ENCODE results near the gene SASH1.
"Not testable (repeated sequence)": the region's sequence is repeated elsewhere in the genome, so short reads cannot be mapped to it uniquely, and the experiment has no call there.

Gene SASH1

DNA sequence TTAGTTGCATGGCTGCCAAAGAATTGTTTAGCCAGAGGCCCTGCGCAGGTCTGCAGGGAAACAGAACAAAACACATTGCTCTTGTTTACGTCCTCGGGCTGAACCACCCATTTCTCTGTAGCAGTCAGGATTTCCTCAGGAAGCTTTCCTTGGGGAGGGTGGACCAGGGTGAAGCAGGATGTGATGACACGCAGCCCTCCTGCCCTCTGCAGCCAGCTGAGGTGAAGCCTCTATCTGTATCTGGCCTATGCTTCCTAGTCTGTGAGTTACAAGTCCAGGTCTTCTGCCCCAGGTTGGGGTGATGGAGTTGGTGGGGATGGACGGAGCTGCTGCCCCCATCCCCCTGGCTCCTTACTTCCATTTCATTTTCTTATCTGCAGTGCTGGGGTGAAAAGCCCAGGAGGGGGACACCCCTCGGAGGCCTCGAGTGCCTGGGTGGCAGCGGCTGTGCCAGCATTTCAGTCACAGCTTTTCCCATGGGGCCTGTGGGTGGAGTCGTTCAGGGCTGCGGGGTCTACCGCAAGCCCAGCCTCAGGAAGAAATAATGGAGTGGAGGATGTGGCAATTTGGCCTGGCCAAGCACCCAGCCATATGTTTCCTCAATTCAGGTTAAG, 24.9 kb downstream of the SASH1 start:
- TF ChIP-seq POLR2A (IDR thresholded peaks at IDR 0.05; ENCODE audit: low read length) (no peak), GATA1 (IDR thresholded peaks at IDR 0.05; ENCODE audit: low read depth, low read length) (no peak)
- no peak for DNase-seq

DNA sequence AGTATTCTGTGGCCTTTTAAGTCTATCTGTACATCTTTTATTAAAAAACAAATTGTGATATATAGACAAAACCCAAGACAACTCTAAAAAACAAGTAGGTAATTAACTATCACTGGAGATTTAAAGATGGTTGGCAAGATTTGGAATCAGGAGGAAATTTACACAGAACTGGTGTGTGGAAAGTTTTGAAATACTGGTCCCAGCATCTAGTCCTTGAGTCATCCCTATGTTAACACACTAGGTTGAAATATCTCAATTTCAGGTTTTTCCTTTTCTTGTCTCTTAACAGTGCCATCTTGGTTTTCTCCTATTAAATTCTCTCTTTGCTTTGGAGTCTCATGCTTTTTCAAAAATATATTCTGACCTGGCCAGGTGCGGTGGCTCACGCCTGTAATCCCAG, 27.5 kb downstream of the SASH1 start:
- DNase-seq: no peak

DNA sequence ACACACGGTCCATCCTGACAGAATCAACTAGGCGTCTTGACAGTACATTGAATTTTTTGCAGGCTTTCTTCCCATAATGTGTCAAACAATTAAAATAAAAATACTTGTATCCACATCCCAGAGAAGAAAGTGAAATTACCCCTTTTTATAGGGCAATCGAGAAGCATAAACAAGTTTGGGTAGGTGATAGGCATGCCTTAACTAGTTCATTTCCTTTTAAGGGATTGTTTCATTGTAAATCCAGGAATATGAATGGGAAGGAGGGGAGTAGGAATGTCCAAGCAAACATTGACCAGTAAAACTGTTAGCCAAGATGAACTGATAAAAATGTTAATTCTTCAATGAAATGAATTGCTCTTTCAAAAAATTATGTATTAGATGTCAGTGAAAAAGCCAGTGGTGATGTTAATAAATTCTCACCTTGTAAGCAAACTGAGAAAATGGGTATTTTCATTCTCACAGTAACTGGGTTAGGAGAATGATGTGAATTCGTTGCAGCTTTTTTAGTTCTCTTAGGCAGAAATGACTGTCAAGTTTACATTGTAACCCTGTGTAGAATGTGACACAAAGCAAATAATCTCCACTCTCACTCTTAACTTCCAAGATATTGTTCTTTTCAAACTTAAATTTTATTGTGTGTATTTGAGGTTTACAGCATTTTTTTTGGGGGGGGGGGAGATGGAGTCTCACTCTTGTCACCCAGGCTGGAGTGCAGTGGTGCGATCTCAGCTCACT, 31.6 kb downstream of the SASH1 start:
- TF ChIP-seq POLR2A (IDR thresholded peaks at IDR 0.05; ENCODE audit: low read length) (no peak), GATA1 (IDR thresholded peaks at IDR 0.05; ENCODE audit: low read depth, low read length) (no peak)
- DNase-seq: no peak

More for the DNA sequence above, 27.5 kb downstream of the SASH1 start:
- TF ChIP-seq GATA1 (IDR thresholded peaks at IDR 0.05; ENCODE audit: low read depth, low read length) (no peak), POLR2A (IDR thresholded peaks at IDR 0.05; ENCODE audit: low read length) (no peak)

DNA sequence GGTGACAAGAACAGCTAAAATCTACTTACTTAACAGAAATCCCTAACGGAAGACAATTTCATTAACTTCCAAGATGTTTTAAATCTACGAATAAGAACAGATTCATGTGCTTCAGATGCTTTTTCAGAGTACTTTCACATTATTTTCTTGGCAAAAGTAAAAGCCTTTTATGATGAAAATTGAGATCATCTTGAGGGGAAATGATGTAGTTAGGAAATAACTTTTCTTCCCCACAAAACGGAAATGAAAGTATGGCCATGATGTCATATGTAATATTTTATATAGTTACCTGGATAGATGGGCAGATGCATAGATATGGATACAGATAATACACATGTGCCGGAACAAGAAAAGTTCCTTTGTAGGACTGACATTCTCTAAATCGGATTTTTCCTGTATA, 32.8 kb downstream of the SASH1 start:
- no peak for TF ChIP-seq GATA1 (IDR thresholded peaks at IDR 0.05; ENCODE audit: low read depth, low read length)
- TF ChIP-seq POLR2A (IDR thresholded peaks at IDR 0.05; ENCODE audit: low read length): no peak
- no peak for DNase-seq

DNA sequence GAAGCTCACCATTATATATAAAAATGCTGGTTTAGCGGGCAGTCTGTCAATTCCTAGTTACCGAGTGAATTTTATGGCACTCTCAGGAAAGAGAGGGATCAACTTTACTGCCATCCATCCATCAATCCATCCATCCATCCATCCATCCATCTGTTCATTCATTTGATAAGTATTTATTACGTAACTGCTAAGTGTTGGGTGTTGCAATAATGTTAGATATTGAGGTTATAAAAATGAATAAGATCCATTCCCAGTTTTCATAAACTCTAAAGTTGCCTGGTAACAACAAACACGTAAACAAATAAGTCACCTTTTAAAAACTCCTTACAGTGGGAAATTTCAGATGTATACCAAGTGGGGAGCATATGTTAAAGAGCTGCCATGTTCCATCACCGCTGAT, 36.8 kb downstream of the SASH1 start:
- no peak for TF ChIP-seq POLR2A (IDR thresholded peaks at IDR 0.05; ENCODE audit: low read length)
- TF ChIP-seq GATA1 (IDR thresholded peaks at IDR 0.05; ENCODE audit: low read depth, low read length): no peak
- DNase-seq: no peak

DNA sequence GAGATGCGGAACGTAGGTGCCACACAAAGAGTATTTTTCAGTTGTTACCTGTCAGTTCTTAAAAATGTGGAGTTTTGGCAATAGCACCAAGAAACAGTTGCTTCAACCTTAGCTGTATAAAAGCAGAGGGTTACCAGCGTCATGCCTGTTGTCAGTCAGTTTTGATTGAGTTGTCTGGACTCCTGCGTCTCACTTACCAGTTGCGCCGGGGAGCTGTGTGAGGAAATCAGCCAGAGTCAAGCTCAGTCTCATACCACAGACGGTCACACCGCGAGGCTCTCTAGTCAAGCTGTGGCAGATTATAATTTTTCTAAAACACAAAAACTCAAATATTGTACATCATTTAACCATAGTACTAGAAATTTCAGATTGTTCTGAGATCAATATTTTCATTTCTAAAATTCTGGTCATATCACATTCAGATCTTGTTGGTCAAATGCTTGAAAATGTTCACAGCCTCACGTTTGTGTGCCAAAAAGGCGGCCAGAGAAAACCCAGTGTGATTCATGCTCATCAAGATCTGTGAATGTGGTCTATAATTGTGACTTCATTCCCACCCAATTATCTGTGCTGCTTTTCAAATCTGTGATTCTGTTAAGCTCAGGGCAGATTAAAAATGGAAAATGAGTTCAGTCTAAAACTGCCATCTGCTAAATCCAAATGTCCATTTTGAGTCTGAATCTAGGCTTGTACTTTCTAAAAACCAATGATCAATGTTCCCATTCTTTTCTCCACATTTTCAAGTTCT, 37.5 kb downstream of the SASH1 start:
- DNase-seq: no peak
- TF ChIP-seq GATA1 (IDR thresholded peaks at IDR 0.05; ENCODE audit: low read depth, low read length) (no peak), POLR2A (IDR thresholded peaks at IDR 0.05; ENCODE audit: low read length) (no peak)

DNA sequence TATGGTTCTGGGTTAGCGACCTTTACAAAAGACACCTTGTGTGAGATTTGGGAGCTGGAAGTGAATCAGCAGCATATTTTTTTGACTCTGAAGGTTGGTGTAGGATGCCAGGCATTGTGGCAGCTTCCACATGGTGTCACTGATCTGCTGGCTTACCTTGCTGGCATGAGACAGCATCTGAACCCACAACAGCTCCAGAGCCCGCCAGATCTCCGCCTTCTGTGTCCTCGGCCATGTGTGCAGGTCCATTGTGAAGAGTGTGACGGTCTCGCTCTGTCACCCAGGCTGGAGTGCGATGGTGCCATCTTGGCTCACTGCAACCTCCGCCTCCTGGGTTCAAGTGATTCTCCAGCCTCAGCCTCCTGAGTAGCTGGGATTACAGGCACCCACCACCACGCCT, 39.4 kb downstream of the SASH1 start:
- not testable (repeated sequence) for DNase-seq

DNA sequence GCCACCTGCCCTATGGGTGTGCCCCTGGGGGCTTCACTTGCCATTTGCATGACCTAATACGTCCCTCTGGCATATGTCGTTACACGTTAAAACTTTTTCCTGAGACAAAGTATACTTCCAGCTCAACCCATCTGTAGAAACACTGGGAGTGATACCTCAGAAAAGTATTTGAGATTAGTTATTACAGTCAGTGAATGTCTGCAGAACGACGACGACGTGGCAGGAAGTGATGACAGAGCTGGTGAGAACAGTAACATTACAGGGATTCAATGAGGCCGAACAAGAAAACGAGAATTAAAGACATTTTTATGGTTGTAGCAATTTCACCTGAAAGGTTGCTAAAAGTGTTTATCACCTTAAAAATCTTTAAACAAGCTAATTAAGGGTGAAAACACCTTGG, 40.2 kb downstream of the SASH1 start:
- no peak for TF ChIP-seq GATA1 (IDR thresholded peaks at IDR 0.05; ENCODE audit: low read depth, low read length)
- no peak for TF ChIP-seq POLR2A (IDR thresholded peaks at IDR 0.05; ENCODE audit: low read length)
- no peak for DNase-seq

DNA sequence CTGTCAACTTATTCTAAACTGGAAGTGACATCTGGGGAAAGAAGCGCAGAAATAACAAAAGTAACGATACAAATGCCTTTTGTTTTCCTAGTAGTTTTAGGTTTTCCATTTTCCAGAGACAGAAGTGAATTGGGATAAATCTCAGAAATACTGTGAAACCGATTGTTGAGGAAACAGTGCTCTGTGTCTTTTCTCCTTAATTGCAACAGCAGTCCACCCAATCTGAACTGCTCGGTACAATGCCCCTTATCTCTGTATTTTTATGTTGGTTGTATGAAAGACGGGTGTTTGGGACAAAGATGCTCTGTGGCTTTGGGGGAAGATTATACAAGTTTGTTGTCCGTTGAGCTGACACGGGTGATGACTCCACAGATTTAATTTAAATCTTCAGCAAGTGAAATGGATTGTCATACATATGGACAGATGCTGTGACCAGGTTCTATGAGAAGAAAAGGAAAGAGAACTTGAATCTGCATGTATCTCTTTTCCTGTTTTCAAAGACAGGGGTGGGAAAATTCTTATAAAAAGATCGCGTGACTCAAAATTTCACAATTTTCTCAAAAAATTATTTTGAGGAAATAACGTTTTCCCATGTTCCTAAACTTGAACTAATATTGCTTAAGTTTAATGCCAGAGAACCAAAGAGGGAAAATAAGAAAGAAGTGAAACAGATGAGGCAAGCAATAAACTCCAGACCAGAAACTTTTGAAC, 41.2 kb downstream of the SASH1 start:
- no peak for TF ChIP-seq GATA1 (IDR thresholded peaks at IDR 0.05; ENCODE audit: low read depth, low read length)
- TF ChIP-seq POLR2A (IDR thresholded peaks at IDR 0.05; ENCODE audit: low read length): no peak

DNA sequence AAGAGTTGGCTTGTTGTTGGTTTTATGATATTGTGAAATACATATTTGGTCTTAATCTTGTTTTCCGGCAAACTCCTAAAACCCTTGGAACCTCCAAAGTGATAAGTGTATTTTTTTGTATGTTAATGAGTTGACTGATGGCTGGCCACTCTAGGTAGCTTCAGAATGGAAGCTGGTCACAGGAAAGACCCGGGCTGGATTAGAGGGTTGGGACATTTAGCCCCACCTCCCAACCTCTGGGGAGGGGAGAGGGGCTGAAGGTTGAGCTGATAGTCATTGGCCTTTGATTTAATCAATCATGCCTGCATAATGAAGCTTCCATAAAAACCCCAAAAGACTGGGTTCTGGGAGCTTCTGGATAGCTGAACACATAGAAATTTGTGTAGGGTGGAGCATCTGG, 42.7 kb downstream of the SASH1 start:
- no peak for DNase-seq
- TF ChIP-seq POLR2A (IDR thresholded peaks at IDR 0.05; ENCODE audit: low read length): no peak
- TF ChIP-seq GATA1 (IDR thresholded peaks at IDR 0.05; ENCODE audit: low read depth, low read length): no peak

More for the DNA sequence above, 41.2 kb downstream of the SASH1 start:
- DNase-seq: no peak

DNA sequence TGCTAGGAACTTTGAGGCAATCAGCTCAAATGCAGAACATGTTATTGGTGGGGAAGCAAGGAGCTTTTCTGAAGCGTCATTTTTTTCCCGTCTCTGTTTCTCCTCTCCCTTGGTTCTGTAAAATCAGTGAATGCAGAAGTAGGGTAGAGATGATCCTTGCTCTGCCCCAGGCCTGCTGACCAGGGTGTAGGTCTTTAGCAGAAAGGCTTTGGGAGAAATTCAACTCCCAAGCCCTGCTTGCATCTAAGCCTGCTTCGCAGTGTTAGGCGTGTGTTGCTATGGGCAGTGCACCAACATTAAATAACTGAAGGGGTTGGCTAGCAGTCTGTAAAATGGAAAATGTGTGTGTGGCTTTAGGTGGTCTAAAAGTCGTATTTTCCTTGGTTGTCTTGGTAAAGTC, 45.9 kb downstream of the SASH1 start:
- no peak for DNase-seq
- TF ChIP-seq GATA1 (IDR thresholded peaks at IDR 0.05; ENCODE audit: low read depth, low read length): no peak

DNA sequence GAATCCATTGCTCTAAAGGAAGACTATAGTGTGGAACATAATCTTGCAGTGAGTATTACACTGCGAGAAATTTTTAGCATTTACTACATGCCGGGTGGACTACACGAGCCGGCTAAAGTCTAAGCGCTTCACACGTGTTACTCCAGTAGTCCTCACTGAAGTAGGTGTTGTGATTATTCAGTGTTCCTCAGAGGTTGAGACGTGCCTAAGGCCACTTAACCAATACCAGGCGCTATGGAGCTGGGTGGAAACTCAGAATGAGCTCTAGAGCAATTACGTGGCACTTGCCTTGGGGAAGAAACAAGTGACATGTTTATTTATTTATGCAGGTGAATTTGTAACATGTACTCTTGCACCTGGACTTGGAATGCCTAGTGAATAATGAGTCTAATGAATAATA, 46.4 kb downstream of the SASH1 start:
- TF ChIP-seq POLR2A (IDR thresholded peaks at IDR 0.05; ENCODE audit: low read length): no peak
- no peak for TF ChIP-seq GATA1 (IDR thresholded peaks at IDR 0.05; ENCODE audit: low read depth, low read length)
- no peak for DNase-seq

DNA sequence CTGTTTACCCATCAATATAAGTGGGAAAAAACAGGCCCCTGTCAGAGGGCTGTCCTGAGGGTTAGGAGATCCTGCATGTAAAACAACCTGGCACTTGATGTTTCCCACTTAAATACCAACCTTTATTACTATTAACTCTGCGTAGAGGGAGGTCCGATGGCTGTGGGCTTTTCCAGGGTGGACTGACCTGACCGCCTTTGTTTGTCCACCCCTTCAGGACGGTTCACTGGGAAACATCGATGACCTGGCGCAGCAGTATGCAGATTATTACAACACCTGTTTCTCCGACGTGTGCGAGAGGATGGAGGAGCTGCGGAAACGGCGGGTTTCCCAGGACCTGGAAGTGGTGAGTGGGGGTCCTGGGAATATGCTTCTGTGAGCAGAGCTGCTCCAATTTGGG, 47.3 kb downstream of the SASH1 start:
- TF ChIP-seq POLR2A (IDR thresholded peaks at IDR 0.05; ENCODE audit: low read length): no peak
- no peak for TF ChIP-seq GATA1 (IDR thresholded peaks at IDR 0.05; ENCODE audit: low read depth, low read length)
- DNase-seq: no peak

DNA sequence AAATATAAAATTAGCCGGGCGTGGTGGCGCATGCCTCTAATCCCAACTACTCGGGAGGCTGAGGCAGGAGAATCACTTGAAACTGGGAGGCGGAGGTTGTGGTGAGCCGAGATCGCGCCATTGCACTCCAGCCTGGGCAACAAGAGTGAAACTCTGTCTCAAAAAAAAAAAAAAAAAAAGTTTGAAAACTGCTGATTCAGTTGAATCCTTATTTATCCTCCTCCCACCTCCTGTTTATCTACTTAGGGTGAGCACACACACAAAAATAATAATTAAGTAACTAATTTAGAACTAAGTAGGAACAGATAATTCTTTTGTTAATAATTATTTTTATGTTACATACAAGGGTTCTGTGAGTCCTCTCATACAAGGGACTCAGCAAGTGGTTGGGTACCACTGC, 49.5 kb downstream of the SASH1 start:
- not testable (repeated sequence) for DNase-seq
